WERI-Rb-1 (cell line): ENCODE results near the gene CMIP.

Experiments used
- DNase-seq: peaks from one replicate; pipeline ENCODE4 v3.0.0-alpha.2; 2020
- H3K27ac ChIP-seq: fragments of 250-450 bp; sonication (Bioruptor Pico); 2 replicates; pipeline ENCODE4 v1.5.1; 2020; ENCODE audit warnings: mild to moderate bottlenecking, moderate library complexity
- H3K27me3 ChIP-seq: fragments of 250-450 bp; sonication (Bioruptor Pico); 2 replicates; pipeline ENCODE4 v1.5.1; 2021; ENCODE audit warnings: mild to moderate bottlenecking, low read depth, moderate library complexity; ENCODE audit not compliant: insufficient read depth, severe bottlenecking
- H3K36me3 ChIP-seq: fragments of 250-450 bp; sonication (Bioruptor Pico); 2 replicates; pipeline ENCODE4 v1.5.1; 2020; ENCODE audit warnings: mild to moderate bottlenecking, moderate library complexity
- H3K4me3 ChIP-seq: 2 replicates; pipeline ENCODE4 v1.5.1; 2011; ENCODE audit warnings: low read depth, mild to moderate bottlenecking, control low read depth, low read length
- H3K9me3 ChIP-seq: fragments of 250-450 bp; sonication (Bioruptor Pico); 2 replicates; pipeline ENCODE4 v1.5.1; 2021; ENCODE audit warnings: mild to moderate bottlenecking, moderate library complexity; ENCODE audit not compliant: severe bottlenecking
- TF ChIP-seq, protein P1 (sequence below): IDR thresholded peaks from 2 replicates; pipeline ENCODE4 v1.5.1; 2011; ENCODE audit warnings: low read depth, mild to moderate bottlenecking, control low read depth, inconsistent platforms, low read length

Gene CMIP

GRCh38 chr16:81692021-81692420 lies 247.4 kb downstream of the CMIP start:
- Histone ChIP-seq H3K36me3 (no peaks in the 10 kb centered on the region), H3K27me3 (no peaks in the 10 kb centered on the region), H3K9me3 (no peaks in the 10 kb centered on the region), H3K27ac (no peak overlapping the region), H3K4me3 (no peak overlapping the region)
- TF ChIP-seq, protein P1, sequence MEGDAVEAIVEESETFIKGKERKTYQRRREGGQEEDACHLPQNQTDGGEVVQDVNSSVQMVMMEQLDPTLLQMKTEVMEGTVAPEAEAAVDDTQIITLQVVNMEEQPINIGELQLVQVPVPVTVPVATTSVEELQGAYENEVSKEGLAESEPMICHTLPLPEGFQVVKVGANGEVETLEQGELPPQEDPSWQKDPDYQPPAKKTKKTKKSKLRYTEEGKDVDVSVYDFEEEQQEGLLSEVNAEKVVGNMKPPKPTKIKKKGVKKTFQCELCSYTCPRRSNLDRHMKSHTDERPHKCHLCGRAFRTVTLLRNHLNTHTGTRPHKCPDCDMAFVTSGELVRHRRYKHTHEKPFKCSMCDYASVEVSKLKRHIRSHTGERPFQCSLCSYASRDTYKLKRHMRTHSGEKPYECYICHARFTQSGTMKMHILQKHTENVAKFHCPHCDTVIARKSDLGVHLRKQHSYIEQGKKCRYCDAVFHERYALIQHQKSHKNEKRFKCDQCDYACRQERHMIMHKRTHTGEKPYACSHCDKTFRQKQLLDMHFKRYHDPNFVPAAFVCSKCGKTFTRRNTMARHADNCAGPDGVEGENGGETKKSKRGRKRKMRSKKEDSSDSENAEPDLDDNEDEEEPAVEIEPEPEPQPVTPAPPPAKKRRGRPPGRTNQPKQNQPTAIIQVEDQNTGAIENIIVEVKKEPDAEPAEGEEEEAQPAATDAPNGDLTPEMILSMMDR, result no peak
- no peak for DNase-seq

DNA sequence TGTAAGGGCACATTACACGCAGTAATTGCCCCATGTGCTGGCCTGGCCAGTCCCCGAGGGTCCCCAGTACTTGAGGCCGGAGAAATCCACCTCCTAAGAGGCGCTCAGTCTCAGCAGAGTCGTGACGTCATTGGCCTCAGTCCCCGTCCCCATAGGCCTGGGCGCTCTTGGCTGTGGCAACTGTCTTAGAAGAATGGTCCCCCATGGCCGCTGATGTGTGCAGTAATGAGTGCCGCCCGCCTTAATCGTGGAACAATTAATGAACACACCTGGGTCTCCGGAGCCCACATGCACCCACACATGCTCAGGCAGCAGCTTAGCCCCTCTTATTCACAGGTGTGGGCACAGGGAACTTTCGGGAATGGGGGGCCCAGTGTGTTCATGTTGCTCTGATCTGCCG lies 248.0 kb downstream of the CMIP start:
- TF ChIP-seq, protein P1, result no peak
- Histone ChIP-seq H3K9me3 (no peaks in the 10 kb centered on the region), H3K27me3 (no peaks in the 10 kb centered on the region), H3K4me3 (no peak overlapping the region), H3K27ac (no peak overlapping the region), H3K36me3 (no peaks in the 10 kb centered on the region)
- no peak for DNase-seq

GRCh38 chr16:81693041-81693743 lies 248.6 kb downstream of the CMIP start:
- Histone ChIP-seq H3K36me3 (no peaks in the 10 kb centered on the region), H3K27me3 (no peaks in the 10 kb centered on the region), H3K9me3 (no peaks in the 10 kb centered on the region), H3K4me3 (no peak overlapping the region), H3K27ac (no peak overlapping the region)
- no peak for DNase-seq
- TF ChIP-seq, protein P1, result no peak

GRCh38 chr16:81693744-81694303 lies 249.2 kb downstream of the CMIP start:
- H3K27me3 ChIP-seq, result no peaks in the 10 kb centered on the region
- no peaks in the 10 kb centered on the region for H3K9me3 ChIP-seq
- no peaks in the 10 kb centered on the region for H3K36me3 ChIP-seq
- no peak overlapping the region for H3K27ac ChIP-seq
- TF ChIP-seq, protein P1, result no peak
- no peak for DNase-seq
- no peak overlapping the region for H3K4me3 ChIP-seq

- TF ChIP-seq, protein P1, result no peak
- no peak for DNase-seq
- Histone ChIP-seq H3K4me3 (no peak overlapping the region), H3K36me3 (no peaks in the 10 kb centered on the region), H3K27me3 (no peaks in the 10 kb centered on the region), H3K27ac (no peak overlapping the region), H3K9me3 (no peaks in the 10 kb centered on the region)
Observed at GRCh38 chr16:81694494-81695280, 250.1 kb downstream of the CMIP start.
